WI38 (cell line): Measurements from ENCODE around the gene SRC.

Source experiments
- H3K4me3 ChIP-seq: 2 replicates; pipeline ENCODE4 v1.5.1; 2011; ENCODE audit warnings: low read depth, mild to moderate bottlenecking, control low read depth, low read length
- TF ChIP-seq, protein P1 (sequence below): IDR thresholded peaks from 2 replicates; pipeline ENCODE4 v1.5.1; 2012; ENCODE audit warnings: low read depth, mild to moderate bottlenecking, control low read depth, low read length

The SRC gene

DNA sequence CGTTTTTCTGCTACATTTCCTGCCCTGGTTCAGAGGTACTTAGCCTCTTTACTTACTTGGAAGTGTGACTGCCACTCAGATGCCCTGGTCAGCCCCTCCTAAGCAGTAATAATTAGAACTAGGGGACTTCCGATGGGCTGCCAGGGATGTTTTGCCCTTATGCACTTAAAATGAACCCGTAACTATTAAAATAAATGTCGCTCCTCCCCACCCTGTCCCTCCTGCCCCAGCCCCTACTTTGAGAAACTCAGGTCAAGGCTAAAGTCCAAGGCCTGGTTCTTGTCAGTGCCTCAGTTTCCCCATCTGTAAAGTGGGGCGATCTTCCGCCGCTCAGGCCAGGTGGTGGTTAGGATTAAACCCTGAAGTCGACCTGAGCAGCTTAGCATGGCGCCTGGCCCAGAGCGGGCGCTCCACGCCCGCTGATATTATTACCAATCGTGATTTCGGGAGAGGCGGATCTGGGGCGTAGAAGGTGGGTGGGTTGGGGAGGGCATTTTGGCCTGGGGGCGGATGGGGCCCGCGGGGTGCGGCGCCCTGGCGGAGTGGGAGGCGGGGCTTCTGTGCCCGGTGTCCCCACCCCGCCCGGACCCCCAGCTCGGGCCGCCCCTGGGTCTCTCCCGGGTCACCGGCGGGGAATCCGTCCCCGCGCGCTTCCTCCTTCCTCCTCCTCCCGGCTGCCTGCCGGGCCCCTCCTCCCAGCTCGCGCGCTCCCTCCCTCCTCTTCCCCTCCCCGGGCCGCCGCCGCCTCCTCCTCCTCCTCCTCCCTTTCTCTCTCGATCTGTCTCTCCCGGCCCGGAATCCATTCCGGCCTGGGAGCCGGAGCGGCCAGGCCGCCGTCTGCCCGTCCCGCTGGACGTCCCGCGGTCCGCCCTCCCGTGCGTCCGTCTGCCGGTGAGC is at the start of gene SRC:
Gene SRC, plus strand, starts transcription at position 802 of the 897 bp plus-strand sequence. CDS start 38,014 bp downstream, outside the sequence.
- peak within 1 kb of the TSS; percentile 56 for H3K4me3 ChIP-seq
- TF ChIP-seq, protein P1, sequence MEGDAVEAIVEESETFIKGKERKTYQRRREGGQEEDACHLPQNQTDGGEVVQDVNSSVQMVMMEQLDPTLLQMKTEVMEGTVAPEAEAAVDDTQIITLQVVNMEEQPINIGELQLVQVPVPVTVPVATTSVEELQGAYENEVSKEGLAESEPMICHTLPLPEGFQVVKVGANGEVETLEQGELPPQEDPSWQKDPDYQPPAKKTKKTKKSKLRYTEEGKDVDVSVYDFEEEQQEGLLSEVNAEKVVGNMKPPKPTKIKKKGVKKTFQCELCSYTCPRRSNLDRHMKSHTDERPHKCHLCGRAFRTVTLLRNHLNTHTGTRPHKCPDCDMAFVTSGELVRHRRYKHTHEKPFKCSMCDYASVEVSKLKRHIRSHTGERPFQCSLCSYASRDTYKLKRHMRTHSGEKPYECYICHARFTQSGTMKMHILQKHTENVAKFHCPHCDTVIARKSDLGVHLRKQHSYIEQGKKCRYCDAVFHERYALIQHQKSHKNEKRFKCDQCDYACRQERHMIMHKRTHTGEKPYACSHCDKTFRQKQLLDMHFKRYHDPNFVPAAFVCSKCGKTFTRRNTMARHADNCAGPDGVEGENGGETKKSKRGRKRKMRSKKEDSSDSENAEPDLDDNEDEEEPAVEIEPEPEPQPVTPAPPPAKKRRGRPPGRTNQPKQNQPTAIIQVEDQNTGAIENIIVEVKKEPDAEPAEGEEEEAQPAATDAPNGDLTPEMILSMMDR, result no peak

DNA sequence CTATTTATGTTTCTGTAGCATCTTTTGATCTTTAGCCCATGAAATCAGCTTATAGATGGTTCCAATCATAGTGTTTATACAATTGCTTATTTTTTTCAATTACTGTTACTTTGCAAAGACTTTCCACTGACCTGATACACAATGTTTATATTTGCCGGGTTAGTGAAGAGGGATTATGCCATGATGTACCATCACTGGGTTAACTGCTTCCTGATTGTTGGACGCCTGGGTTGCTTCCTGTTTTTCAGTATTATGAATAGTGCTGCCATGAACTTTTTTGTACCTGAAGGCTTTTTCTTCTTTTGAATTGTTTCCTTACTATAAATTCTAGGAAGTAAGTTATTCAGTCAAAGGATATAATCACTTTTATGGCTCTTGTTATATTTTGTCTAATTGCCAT is 49.6 kb upstream of the SRC start:
- TF ChIP-seq, protein P1, result no peak
- H3K4me3 ChIP-seq, result no peak overlapping the region

DNA sequence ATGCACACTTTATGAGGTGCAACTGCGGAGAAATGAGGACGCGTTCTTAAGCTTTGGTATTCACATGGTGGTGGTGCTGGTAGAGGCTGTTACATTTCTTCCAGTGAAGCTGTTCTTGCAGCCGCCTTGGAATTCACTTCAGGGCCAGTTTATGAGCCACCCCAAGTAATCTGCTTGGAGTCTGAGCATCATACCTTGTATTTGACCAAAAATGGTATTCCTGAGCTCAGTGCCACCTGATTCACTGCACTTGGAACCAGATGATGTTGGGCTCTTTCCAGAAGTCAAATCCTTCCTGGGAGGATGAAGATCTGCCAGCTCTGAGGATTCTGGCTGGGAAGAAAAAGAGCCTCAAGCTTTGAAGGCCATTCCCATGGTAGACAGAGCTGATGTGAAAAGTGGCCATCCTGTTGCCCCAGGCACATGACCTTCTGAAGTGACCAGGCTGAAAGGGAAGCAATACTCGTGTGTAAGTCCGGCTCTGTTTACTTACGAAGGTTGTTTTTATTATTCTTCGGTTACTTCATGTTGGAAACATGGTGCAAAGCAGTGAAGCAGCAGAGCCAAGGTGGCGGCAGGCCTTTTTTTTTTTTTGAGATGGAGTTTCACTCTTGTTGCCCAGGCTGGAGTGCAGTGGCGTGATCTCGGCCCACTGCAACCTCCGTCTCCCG is 48.7 kb upstream of the SRC start:
- no peak overlapping the region for H3K4me3 ChIP-seq
- TF ChIP-seq, protein P1, result no peak

DNA sequence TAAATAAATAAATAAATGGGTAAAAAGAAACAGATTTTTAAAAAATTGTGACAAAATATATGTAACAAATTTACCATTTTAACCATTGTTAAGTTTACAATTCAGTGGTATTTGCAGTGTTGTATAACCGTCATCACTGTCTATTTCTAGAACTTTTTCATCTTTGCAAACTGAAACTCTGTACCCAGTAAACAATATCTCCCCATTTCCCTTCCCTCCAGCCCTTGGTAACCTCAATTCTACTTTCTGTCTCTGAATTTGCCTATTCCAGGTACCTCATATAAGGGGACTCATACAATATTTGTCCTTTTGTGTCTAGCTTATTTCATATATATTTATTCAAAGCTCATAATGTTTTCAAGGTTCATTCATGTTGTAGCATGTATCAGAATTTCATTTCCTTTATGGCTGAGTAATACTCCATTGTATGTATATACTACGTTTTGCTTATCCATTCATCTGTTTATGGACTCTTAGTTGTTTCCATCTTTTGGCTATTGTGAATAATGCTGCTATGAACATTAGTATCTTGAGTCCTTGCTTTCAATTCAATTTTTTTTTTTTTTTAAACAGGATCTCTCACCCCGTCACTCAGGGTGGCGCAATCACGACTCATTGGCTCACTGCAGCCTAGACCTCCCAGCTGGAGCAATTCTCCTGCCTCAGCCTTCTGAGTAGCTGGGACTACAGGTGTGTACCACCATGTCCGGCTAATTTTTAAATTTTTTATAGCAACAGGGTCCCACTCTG is 47.6 kb upstream of the SRC start:
- TF ChIP-seq, protein P1, result no peak
- H3K4me3 ChIP-seq, result no peak overlapping the region

DNA sequence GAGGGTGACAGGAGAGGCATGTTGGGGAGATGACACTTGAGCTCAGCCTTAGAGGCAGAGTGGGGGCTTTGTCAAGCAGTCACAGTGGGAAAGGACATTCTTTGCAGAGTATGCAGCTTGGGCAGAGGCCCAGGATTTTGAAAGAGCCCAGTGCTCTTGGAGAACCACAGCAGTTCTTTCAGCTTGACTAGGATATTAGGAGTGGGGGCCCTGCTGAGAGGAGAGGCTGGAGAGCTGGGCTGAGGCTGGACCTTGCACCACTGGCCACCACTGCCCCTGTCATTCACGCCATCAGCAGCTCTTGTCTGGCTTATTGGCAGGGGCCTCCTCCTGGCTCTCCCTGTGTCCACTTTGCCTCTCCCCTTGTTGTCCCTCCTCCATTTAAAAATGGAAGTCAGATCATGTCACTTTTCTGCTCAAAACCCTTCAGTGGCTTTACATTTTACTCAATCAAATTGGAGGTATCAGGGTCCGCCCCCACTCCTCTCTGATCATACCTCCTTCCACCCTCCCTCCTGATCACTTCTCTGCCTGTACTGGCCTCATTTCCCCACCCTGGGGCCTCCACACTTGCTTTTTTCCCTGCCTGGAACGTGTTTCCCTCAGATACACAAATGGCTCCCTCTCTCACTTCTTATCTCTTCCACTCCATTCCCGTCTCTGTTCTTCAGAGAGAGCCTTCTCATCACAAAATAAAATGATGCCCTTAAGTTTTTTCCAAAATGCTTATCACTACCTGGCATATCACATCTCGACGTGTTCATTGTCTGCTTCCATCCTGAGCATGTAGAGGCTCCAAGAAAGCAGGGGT is 46.0 kb upstream of the SRC start:
- no peak overlapping the region for H3K4me3 ChIP-seq
- TF ChIP-seq, protein P1, result no peak

DNA sequence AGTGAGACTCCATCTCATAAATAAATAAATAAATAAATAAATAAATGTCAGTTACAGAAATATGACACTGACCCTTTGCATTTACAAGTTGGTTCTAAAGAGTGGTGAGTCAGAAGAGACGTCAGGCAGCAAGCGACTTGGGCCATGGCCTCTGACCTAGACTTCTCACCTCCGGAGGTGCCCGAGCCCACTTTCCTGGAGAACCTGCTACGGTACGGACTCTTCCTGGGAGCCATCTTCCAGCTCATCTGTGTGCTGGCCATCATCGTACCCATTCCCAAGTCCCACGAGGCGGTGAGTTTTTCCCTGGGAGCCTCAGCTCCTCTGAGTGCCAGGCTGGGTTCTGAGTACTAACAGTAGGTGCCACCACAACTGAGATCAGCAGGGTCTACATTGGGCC is 44.8 kb upstream of the SRC start:
- TF ChIP-seq, protein P1, result no peak
- no peak overlapping the region for H3K4me3 ChIP-seq
